Suprapubic skin (tissue), 4 donors: ENCODE measurements around the gene UBE2QL1. TPM values are rescaled to one million over a fixed set of nuclear protein-coding genes. Genes with fewer than 3 reads are reported as not detected.
A peak's percentile ranks its signal among the peaks of the same experiment; 100 is the strongest.

ENCODE experiments used
- DNase-seq, 2 donors: peaks; one replicate each; pipeline ENCODE4 v3.0.0-alpha.2; 2019; ENCODE audit warnings: low spot score in 2 of 2
- H3K27ac ChIP-seq: fragments of 200-600 bp; sonication (generic); one replicate; pipeline ENCODE4 v1.5.1; 2019
- H3K27me3 ChIP-seq: fragments of 200-600 bp; sonication (generic); one replicate; pipeline ENCODE4 v1.5.1; 2019
- H3K36me3 ChIP-seq: fragments of 200-600 bp; sonication (generic); one replicate; pipeline ENCODE4 v1.5.1; 2019
- H3K4me1 ChIP-seq: fragments of 200-600 bp; sonication (generic); one replicate; pipeline ENCODE4 v1.5.1; 2019
- H3K4me3 ChIP-seq: fragments of 200-600 bp; sonication (generic); one replicate; pipeline ENCODE4 v1.5.1; 2019; ENCODE audit warnings: mild to moderate bottlenecking
- H3K9me3 ChIP-seq: fragments of 200-600 bp; sonication (generic); one replicate; pipeline ENCODE4 v1.5.1; 2019
- EP300 ChIP-seq: sonication (generic); formaldehyde crosslinking; IDR thresholded peaks from one replicate; pipeline ENCODE4 v1.6.1; 2017; ENCODE audit warnings: antibody characterized with exemption
- POLR2A ChIP-seq, 2 donors: fragments of 450-650 bp; IDR thresholded peaks; one replicate each; pipeline ENCODE4 v1.6.1; 2017; ENCODE audit warnings: antibody characterized with exemption in 2 of 2, mild to moderate bottlenecking in 2 of 2, moderate library complexity in 2 of 2
- POLR2AphosphoS5 ChIP-seq, 3 donors: sonication (generic); formaldehyde crosslinking; IDR thresholded peaks; one replicate each; pipeline ENCODE4 v1.6.1; 2017; ENCODE audit warnings: antibody characterized with exemption in 3 of 3
- WGBS: methylation state at CpG from one replicate; pipeline ENCODE4 v1.1.5; 2018; 5-methylcytosine and 5-hydroxymethylcytosine counted together
- total RNA-seq, 4 donors: library from RNA; depleted of rRNA; stranded (reverse); fragments of >200 nt; gene quantifications; one replicate each; pipeline ENCODE4 v1.1.0, GENCODE V29; 2016
- TF ChIP-seq, protein P1 (sequence below), 2 donors: fragments of 200-600 bp in 1 of 2; fragments of 450-650 bp in 1 of 2; sonication (generic) in 1 of 2; IDR thresholded peaks; one replicate each; pipeline ENCODE4 v1.5.1; 2016 to 2019; ENCODE audit warnings: antibody characterized with exemption in 2 of 2, mild to moderate bottlenecking in 1 of 2, moderate library complexity in 1 of 2

The UBE2QL1 gene
- total RNA-seq, 4 donors from 2014 or later = 1.1 to 5.0 (median 3.2) TPM

GRCh38 chr5:6488021-6488420 is 39.4 kb downstream of the UBE2QL1 start:
- Histone ChIP-seq H3K4me1 (no peaks in the 10 kb centered on the region), H3K9me3 (no peaks in the 10 kb centered on the region), H3K27me3 (peaks cover 3% of the 10 kb centered on the region), H3K4me3 (no peak overlapping the region), H3K27ac (no peak overlapping the region), H3K36me3 (no peaks in the 10 kb centered on the region)
- TF ChIP-seq POLR2AphosphoS5 (IDR thresholded peaks at IDR 0.05) (no peak), EP300 (no peak), POLR2A (IDR thresholded peaks at IDR 0.05) (no peak)
- TF ChIP-seq, protein P1, sequence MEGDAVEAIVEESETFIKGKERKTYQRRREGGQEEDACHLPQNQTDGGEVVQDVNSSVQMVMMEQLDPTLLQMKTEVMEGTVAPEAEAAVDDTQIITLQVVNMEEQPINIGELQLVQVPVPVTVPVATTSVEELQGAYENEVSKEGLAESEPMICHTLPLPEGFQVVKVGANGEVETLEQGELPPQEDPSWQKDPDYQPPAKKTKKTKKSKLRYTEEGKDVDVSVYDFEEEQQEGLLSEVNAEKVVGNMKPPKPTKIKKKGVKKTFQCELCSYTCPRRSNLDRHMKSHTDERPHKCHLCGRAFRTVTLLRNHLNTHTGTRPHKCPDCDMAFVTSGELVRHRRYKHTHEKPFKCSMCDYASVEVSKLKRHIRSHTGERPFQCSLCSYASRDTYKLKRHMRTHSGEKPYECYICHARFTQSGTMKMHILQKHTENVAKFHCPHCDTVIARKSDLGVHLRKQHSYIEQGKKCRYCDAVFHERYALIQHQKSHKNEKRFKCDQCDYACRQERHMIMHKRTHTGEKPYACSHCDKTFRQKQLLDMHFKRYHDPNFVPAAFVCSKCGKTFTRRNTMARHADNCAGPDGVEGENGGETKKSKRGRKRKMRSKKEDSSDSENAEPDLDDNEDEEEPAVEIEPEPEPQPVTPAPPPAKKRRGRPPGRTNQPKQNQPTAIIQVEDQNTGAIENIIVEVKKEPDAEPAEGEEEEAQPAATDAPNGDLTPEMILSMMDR (IDR thresholded peaks at IDR 0.05) = no peak
- DNase-seq = no peak
- 34% methylated on average over 4 of the region's 4 CpGs for WGBS

DNA sequence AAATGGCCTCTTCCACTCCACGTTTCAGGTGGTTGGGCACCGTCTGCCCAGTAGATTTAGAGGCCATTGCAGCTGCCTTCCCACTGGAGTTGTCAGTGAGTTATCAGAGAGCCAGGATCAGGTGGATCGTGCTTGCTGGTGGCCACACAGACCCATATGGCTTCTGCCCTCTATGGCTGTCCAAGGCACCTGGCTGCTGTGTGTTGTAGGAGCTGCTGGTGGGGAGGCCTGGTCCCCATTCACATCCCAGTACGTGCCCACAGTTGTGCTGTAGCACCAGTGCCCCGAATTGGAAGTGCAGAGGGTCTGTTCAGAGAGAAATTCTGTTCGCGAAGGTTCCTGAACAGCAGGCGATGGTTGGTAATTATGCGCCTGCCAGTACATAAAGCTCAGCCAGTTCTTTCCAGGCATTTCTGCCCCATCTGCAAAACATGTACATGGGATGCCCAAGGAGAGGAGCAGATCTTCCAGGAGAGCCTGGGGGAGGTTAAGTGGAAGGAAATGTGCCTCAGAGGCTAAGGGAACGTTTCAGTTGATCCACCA is 41.1 kb downstream of the UBE2QL1 start:
- DNase-seq = peak in 1 of 2 donors; percentile 58
- WGBS = 83% methylated on average over 10 of the region's 10 CpGs

DNA sequence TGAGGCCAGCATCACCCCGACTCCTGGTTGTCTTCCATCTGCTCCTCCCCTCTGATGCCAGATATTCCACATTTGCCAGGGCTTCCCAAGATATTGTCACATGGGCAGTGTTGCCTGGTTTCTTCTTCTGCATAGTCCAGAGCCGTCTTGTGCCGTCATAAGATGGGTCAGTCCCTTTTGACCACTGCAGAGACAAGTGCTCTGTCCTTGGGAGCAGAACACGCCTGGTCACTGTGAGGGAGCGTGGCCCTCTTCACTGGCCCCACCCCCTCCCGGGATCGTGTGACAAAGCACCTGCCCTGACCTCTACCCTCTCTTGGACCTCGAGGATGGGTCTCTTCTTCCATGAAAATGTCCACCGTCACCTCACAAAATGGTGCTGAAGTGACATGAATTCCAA is 41.6 kb downstream of the UBE2QL1 start:
- Histone ChIP-seq H3K4me3 (no peak overlapping the region), H3K9me3 (no peaks in the 10 kb centered on the region), H3K4me1 (no peaks in the 10 kb centered on the region), H3K27ac (no peak overlapping the region), H3K27me3 (peaks cover 3% of the 10 kb centered on the region), H3K36me3 (no peaks in the 10 kb centered on the region)
- WGBS = 75% methylated on average over 9 of the region's 9 CpGs
- DNase-seq = peak in 1 of 2 donors; percentile 65
- TF ChIP-seq, protein P1 (IDR thresholded peaks at IDR 0.05) = no peak
- TF ChIP-seq EP300 = no peak
- TF ChIP-seq POLR2AphosphoS5 (IDR thresholded peaks at IDR 0.05) = no peak
- TF ChIP-seq POLR2A (IDR thresholded peaks at IDR 0.05) = no peak

More for the DNA sequence above, 41.1 kb downstream of the UBE2QL1 start:
- Histone ChIP-seq H3K4me3 (no peak overlapping the region), H3K4me1 (no peaks in the 10 kb centered on the region), H3K9me3 (no peaks in the 10 kb centered on the region), H3K27me3 (peaks cover 3% of the 10 kb centered on the region), H3K36me3 (no peaks in the 10 kb centered on the region), H3K27ac (no peak overlapping the region)
- TF ChIP-seq, protein P1 (IDR thresholded peaks at IDR 0.05) = no peak
- no peak for TF ChIP-seq EP300
- no peak for TF ChIP-seq POLR2AphosphoS5 (IDR thresholded peaks at IDR 0.05)
- TF ChIP-seq POLR2A (IDR thresholded peaks at IDR 0.05) = no peak

GRCh38 chr5:6490693-6491092 is 42.0 kb downstream of the UBE2QL1 start:
- H3K4me1 ChIP-seq = no peaks in the 10 kb centered on the region
- no peaks in the 10 kb centered on the region for H3K9me3 ChIP-seq
- no peaks in the 10 kb centered on the region for H3K36me3 ChIP-seq
- WGBS = 28% methylated on average over 3 of the region's 3 CpGs
- no peak overlapping the region for H3K27ac ChIP-seq
- no peak overlapping the region for H3K4me3 ChIP-seq
- DNase-seq = peak in 1 of 2 donors; percentile 21
- TF ChIP-seq POLR2A (IDR thresholded peaks at IDR 0.05) = no peak
- TF ChIP-seq EP300 = no peak
- TF ChIP-seq POLR2AphosphoS5 (IDR thresholded peaks at IDR 0.05) = no peak
- TF ChIP-seq, protein P1 (IDR thresholded peaks at IDR 0.05) = no peak
- H3K27me3 ChIP-seq = peaks cover 3% of the 10 kb centered on the region

DNA sequence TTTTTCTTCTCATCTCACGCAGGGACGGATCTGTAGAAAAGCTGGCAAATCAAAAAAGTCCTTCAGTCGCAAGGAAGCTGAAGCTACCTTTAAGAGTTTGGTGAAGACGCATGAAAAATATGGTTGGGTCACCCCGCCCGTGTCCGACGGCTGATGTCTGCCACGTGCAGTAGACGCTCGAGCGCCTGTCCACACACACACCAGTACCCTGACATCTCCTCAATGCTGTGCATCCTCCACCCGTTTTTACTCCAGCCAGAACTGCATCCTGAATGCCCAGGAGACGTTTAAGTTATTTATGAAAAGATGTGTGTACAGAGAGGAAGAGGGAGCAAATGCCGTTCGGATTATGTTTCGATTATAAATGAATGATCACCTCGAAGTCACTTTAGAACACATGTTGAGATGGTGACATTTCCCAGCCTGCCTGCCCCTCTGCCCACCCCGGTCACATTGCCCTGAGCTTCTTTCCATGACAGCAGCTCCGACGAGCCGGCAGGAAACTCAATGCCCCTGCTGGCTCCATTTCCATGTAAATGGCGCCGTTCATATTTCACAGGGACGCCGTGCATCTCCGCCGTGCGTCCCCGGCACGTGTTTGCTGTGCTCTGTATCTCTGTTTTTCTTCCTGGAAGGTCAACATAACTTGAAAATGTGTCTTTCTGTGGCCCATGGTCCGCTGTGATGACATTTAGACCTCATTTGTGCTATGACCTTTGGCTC is 42.7 kb downstream of the UBE2QL1 start:
- Histone ChIP-seq H3K9me3 (no peaks in the 10 kb centered on the region), H3K4me3 (no peak overlapping the region), H3K27me3 (peaks cover 3% of the 10 kb centered on the region), H3K36me3 (no peaks in the 10 kb centered on the region), H3K4me1 (no peaks in the 10 kb centered on the region), H3K27ac (no peak overlapping the region)
- peak in 1 of 2 donors; percentile 47 for DNase-seq
- 79% methylated on average over 32 of the region's 32 CpGs for WGBS
- no peak for TF ChIP-seq EP300
- no peak for TF ChIP-seq POLR2A (IDR thresholded peaks at IDR 0.05)
- TF ChIP-seq, protein P1 (IDR thresholded peaks at IDR 0.05) = no peak
- no peak for TF ChIP-seq POLR2AphosphoS5 (IDR thresholded peaks at IDR 0.05)
